K562 (cell line): ENCODE data around the gene NPIPB6.

Experiments
- ATF7 ChIP-seq: fragments of 450-650 bp; IDR thresholded peaks from 2 replicates; pipeline ENCODE4 v1.7.1; 2014; ENCODE audit warnings: mild to moderate bottlenecking, moderate library complexity
- NELFE ChIP-seq: IDR thresholded peaks from 2 replicates; pipeline ENCODE4 v1.6.1; 2011; ENCODE audit warnings: mild to moderate bottlenecking; ENCODE audit not compliant: insufficient read depth, insufficient read length
- NFE2L1 ChIP-seq: fragments of 450-650 bp; IDR thresholded peaks from 2 replicates; pipeline ENCODE4 v1.6.1; 2016; ENCODE audit warnings: missing genetic modification characterization, low read depth, mild to moderate bottlenecking, missing compliant biosample characterization, moderate library complexity, borderline replicate concordance
- POLR2AphosphoS2 ChIP-seq: IDR thresholded peaks from 2 replicates; pipeline ENCODE4 v1.6.1; 2012; ENCODE audit warnings: low read length, improper control_type of control experiment
- RAD51 ChIP-seq: fragments of 450-650 bp; IDR thresholded peaks from 2 replicates; pipeline ENCODE4 v1.7.1; 2016; ENCODE audit warnings: low read depth, mild to moderate bottlenecking, borderline replicate concordance
- SMAD4 ChIP-seq: fragments of 250-450 bp; sonication (Bioruptor Pico); conservative IDR thresholded peaks from 2 replicates; pipeline ENCODE4 v1.8.0; 2021; ENCODE audit warnings: inconsistent platforms, mild to moderate bottlenecking, moderate library complexity
- TAF1 ChIP-seq: IDR thresholded peaks from 2 replicates; pipeline ENCODE4 v1.6.1; 2011; ENCODE audit warnings: mild to moderate bottlenecking, low read length, moderate library complexity; ENCODE audit not compliant: insufficient read depth, control insufficient read depth, severe bottlenecking; ENCODE audit errors: extremely low read depth
- TEAD4 ChIP-seq, 2 experiments: sonication (generic) in 1 of 2; formaldehyde crosslinking in 1 of 2; IDR thresholded peaks; 2 replicates each; pipeline versions ENCODE4 v1.6.1 to v1.8.0; 2012 to 2022; ENCODE audit warnings: borderline replicate concordance in 1 of 2, inconsistent platforms in 1 of 2, low read length in 1 of 2, mild to moderate bottlenecking in 1 of 2, missing genetic modification reagents in 1 of 2
- ZFP36 ChIP-seq: fragments of 150-350 bp; IDR thresholded peaks from 2 replicates; pipeline ENCODE4 v1.6.1; 2018; ENCODE audit warnings: low read length, low read depth; ENCODE audit not compliant: partially characterized antibody
- TF ChIP-seq, protein P1 (sequence below), 2 experiments: fragments of 450-650 bp; formaldehyde crosslinking in 1 of 2; IDR thresholded peaks; 2 replicates each; pipeline versions ENCODE4 v1.4.0 to v1.6.1; 2014 to 2020; ENCODE audit warnings: mild to moderate bottlenecking in 2 of 2, borderline replicate concordance in 1 of 2, low read depth in 1 of 2
- TF ChIP-seq, protein P2 (sequence below): fragments of 450-650 bp; IDR thresholded peaks from 2 replicates; pipeline ENCODE4 v1.6.1; 2016; ENCODE audit warnings: low read depth
- TF ChIP-seq, protein P3 (sequence below): fragments of 450-650 bp; IDR thresholded peaks from 2 replicates; pipeline ENCODE4 v1.6.1; 2017; ENCODE audit warnings: mild to moderate bottlenecking, moderate library complexity

DNA sequence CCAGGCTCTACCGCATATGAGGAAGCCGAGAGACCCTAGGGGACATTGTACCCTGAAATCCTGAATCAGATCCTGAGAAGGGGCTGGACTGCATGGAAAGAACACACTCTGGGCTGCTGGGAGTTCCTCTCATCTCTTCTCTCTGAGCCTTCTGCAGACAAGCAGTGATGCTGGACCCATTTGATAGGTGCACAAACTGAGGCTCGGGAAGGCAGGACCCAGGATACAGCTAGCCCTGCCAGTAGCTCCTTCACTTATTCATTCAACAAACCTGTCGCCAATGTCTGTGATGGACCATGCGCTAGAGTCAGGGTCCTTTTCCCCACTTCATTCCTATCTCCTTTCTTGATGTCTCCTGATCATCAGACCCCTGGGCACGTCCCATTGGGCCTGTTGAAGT lies 69.1 kb downstream of the NPIPB6 start:
- TF ChIP-seq, protein P1, sequence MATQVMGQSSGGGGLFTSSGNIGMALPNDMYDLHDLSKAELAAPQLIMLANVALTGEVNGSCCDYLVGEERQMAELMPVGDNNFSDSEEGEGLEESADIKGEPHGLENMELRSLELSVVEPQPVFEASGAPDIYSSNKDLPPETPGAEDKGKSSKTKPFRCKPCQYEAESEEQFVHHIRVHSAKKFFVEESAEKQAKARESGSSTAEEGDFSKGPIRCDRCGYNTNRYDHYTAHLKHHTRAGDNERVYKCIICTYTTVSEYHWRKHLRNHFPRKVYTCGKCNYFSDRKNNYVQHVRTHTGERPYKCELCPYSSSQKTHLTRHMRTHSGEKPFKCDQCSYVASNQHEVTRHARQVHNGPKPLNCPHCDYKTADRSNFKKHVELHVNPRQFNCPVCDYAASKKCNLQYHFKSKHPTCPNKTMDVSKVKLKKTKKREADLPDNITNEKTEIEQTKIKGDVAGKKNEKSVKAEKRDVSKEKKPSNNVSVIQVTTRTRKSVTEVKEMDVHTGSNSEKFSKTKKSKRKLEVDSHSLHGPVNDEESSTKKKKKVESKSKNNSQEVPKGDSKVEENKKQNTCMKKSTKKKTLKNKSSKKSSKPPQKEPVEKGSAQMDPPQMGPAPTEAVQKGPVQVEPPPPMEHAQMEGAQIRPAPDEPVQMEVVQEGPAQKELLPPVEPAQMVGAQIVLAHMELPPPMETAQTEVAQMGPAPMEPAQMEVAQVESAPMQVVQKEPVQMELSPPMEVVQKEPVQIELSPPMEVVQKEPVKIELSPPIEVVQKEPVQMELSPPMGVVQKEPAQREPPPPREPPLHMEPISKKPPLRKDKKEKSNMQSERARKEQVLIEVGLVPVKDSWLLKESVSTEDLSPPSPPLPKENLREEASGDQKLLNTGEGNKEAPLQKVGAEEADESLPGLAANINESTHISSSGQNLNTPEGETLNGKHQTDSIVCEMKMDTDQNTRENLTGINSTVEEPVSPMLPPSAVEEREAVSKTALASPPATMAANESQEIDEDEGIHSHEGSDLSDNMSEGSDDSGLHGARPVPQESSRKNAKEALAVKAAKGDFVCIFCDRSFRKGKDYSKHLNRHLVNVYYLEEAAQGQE (IDR thresholded peaks at IDR 0.05; ENCODE audit: borderline replicate concordance) = no peak
- TF ChIP-seq, protein P1 (CRISPR knock-in tag; IDR thresholded peaks at IDR 0.05; ENCODE audit: low read depth) = no peak
- TF ChIP-seq, protein P2, sequence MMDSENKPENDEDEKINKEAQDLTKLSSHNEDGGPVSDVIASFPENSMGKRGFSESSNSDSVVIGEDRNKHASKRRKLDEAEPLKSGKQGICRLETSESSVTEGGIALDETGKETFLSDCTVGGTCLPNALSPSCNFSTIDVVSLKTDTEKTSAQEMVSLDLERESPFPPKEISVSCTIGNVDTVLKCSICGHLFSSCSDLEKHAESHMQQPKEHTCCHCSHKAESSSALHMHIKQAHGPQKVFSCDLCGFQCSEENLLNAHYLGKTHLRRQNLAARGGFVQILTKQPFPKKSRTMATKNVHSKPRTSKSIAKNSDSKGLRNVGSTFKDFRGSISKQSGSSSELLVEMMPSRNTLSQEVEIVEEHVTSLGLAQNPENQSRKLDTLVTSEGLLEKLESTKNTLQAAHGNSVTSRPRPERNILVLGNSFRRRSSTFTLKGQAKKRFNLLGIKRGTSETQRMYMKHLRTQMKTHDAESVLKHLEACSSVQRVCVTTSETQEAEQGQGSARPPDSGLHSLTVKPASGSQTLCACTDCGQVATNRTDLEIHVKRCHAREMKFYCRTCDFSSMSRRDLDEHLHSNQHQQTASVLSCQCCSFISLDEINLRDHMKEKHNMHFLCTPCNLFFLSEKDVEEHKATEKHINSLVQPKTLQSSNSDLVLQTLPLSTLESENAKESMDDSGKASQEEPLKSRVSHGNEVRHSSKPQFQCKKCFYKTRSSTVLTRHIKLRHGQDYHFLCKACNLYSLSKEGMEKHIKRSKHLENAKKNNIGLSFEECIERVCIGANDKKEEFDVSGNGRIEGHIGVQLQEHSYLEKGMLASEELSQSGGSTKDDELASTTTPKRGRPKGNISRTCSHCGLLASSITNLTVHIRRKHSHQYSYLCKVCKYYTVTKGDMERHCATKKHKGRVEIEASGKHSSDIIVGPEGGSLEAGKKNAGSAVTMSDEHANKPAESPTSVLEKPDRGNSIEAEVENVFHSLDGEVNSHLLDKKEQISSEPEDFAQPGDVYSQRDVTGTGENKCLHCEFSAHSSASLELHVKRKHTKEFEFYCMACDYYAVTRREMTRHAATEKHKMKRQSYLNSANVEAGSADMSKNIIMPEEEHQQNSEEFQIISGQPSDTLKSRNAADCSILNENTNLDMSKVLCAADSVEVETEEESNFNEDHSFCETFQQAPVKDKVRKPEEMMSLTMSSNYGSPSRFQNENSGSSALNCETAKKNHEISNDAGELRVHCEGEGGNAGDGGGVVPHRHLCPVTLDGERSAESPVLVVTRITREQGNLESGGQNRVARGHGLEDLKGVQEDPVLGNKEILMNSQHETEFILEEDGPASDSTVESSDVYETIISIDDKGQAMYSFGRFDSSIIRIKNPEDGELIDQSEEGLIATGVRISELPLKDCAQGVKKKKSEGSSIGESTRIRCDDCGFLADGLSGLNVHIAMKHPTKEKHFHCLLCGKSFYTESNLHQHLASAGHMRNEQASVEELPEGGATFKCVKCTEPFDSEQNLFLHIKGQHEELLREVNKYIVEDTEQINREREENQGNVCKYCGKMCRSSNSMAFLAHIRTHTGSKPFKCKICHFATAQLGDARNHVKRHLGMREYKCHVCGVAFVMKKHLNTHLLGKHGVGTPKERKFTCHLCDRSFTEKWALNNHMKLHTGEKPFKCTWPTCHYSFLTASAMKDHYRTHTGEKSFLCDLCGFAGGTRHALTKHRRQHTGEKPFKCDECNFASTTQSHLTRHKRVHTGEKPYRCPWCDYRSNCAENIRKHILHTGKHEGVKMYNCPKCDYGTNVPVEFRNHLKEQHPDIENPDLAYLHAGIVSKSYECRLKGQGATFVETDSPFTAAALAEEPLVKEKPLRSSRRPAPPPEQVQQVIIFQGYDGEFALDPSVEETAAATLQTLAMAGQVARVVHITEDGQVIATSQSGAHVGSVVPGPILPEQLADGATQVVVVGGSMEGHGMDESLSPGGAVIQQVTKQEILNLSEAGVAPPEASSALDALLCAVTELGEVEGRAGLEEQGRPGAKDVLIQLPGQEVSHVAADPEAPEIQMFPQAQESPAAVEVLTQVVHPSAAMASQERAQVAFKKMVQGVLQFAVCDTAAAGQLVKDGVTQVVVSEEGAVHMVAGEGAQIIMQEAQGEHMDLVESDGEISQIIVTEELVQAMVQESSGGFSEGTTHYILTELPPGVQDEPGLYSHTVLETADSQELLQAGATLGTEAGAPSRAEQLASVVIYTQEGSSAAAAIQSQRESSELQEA = no peak
- TF ChIP-seq NFE2L1 (no peak), SMAD4 (no peak), TAF1 (no peak), RAD51 (no peak), ATF7 (no peak), NELFE (no peak), TEAD4 (IDR thresholded peaks at IDR 0.05; ENCODE audit: low read length) (no peak), TEAD4 (CRISPR knock-in tag; IDR thresholded peaks at IDR 0.05; ENCODE audit: borderline replicate concordance) (no peak), POLR2AphosphoS2 (no peak), ZFP36 (no peak)
- TF ChIP-seq, protein P3, sequence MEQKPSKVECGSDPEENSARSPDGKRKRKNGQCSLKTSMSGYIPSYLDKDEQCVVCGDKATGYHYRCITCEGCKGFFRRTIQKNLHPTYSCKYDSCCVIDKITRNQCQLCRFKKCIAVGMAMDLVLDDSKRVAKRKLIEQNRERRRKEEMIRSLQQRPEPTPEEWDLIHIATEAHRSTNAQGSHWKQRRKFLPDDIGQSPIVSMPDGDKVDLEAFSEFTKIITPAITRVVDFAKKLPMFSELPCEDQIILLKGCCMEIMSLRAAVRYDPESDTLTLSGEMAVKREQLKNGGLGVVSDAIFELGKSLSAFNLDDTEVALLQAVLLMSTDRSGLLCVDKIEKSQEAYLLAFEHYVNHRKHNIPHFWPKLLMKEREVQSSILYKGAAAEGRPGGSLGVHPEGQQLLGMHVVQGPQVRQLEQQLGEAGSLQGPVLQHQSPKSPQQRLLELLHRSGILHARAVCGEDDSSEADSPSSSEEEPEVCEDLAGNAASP = no peak
